Neuronal stem cell (in vitro differentiated cells): ENCODE measurements around the gene CAVIN2.

Experiments
- DNase-seq: peaks from one replicate; pipeline ENCODE4 v3.0.0-alpha.2; 2013; ENCODE audit warnings: low spot score
- H2AFZ ChIP-seq: one replicate; pipeline ENCODE4 v1.6.1; 2013; ENCODE audit warnings: mild to moderate bottlenecking, low read length, inconsistent platforms
- H2AK5ac ChIP-seq: 2 replicates; pipeline ENCODE4 v1.6.1; 2013; ENCODE audit warnings: low read depth, mild to moderate bottlenecking, inconsistent platforms, low read length, moderate library complexity, mixed read lengths
- H2BK120ac ChIP-seq: 2 replicates; pipeline ENCODE4 v1.6.1; 2013; ENCODE audit warnings: low read depth, mild to moderate bottlenecking, inconsistent platforms, low read length, moderate library complexity, mixed read lengths
- H2BK12ac ChIP-seq: one replicate; pipeline ENCODE4 v1.6.1; 2013; ENCODE audit warnings: low read length, inconsistent platforms
- H2BK15ac ChIP-seq: 2 replicates; pipeline ENCODE4 v1.6.1; 2013; ENCODE audit warnings: mild to moderate bottlenecking, low read length, inconsistent platforms, mixed read lengths
- H2BK5ac ChIP-seq: one replicate; pipeline ENCODE4 v1.6.1; 2013; ENCODE audit warnings: inconsistent platforms, mild to moderate bottlenecking, low read length, moderate library complexity
- H3K14ac ChIP-seq: one replicate; pipeline ENCODE4 v1.6.1; 2013; ENCODE audit warnings: low read length, inconsistent platforms
- H3K18ac ChIP-seq: 2 replicates; pipeline ENCODE4 v1.6.1; 2013; ENCODE audit warnings: low read length, inconsistent platforms
- H3K23ac ChIP-seq: 2 replicates; pipeline ENCODE4 v1.6.1; 2013; ENCODE audit warnings: low read depth, mild to moderate bottlenecking, mixed read lengths, low read length, inconsistent platforms; ENCODE audit not compliant: poor library complexity
- H3K27ac ChIP-seq: replicated peaks from 3 replicates; pipeline ENCODE4 v1.5.1; 2013; ENCODE audit warnings: low read length, inconsistent platforms
- H3K27me3 ChIP-seq, 3 experiments: 2 replicates each; pipeline ENCODE4 v1.6.1; 2013; ENCODE audit warnings: low read length in 3 of 3, mild to moderate bottlenecking in 2 of 3, inconsistent platforms in 1 of 3, low read depth in 1 of 3, mixed read lengths in 1 of 3, moderate library complexity in 1 of 3; ENCODE audit not compliant: control insufficient read depth in 3 of 3, insufficient read depth in 3 of 3
- H3K36me3 ChIP-seq, 2 donors: replicated peaks in 1 of 2; 2 replicates each; pipeline ENCODE4 v1.6.1; 2013; ENCODE audit warnings: low read length in 2 of 2; ENCODE audit not compliant: control insufficient read depth in 2 of 2, insufficient read depth in 2 of 2
- H3K4ac ChIP-seq: 2 replicates; pipeline ENCODE4 v1.6.1; 2013; ENCODE audit warnings: inconsistent platforms, mild to moderate bottlenecking, low read length, moderate library complexity
- H3K4me1 ChIP-seq, 2 donors: 1 replicate in 1 of 2; 2 replicates in 1 of 2; pipeline ENCODE4 v1.6.1; 2013; ENCODE audit warnings: low read length in 2 of 2, low read depth in 1 of 2; ENCODE audit not compliant: control insufficient read depth in 2 of 2, insufficient read depth in 1 of 2
- H3K4me2 ChIP-seq: one replicate; pipeline ENCODE4 v1.6.1; 2013; ENCODE audit warnings: mild to moderate bottlenecking, low read length, inconsistent platforms; ENCODE audit not compliant: insufficient read depth, poor library complexity, severe bottlenecking
- H3K4me3 ChIP-seq, 2 donors: 2 replicates each; pipeline ENCODE4 v1.5.1; 2013; ENCODE audit warnings: low read length in 2 of 2, mild to moderate bottlenecking in 2 of 2, inconsistent platforms in 1 of 2, moderate library complexity in 1 of 2
- H3K79me1 ChIP-seq: one replicate; pipeline ENCODE4 v1.6.1; 2013; ENCODE audit warnings: low read depth, mild to moderate bottlenecking, inconsistent platforms, low read length, moderate library complexity
- H3K9ac ChIP-seq: one replicate; pipeline ENCODE4 v1.6.1; 2013; ENCODE audit warnings: mild to moderate bottlenecking, low read depth, low read length, inconsistent platforms; ENCODE audit not compliant: poor library complexity
- H3K9me3 ChIP-seq, 2 donors: replicated peaks in 1 of 2; 2 replicates each; pipeline versions ENCODE3 to v1.6.1; 2013; ENCODE audit warnings: low read length in 2 of 2, mild to moderate bottlenecking in 2 of 2, inconsistent platforms in 1 of 2, low read depth in 1 of 2, mixed read lengths in 1 of 2, moderate library complexity in 1 of 2; ENCODE audit not compliant: control insufficient read depth in 2 of 2, insufficient read depth in 1 of 2
- H4K8ac ChIP-seq: one replicate; pipeline ENCODE4 v1.6.1; 2013; ENCODE audit warnings: low read depth, mild to moderate bottlenecking, inconsistent platforms, low read length, moderate library complexity
- H4K91ac ChIP-seq: one replicate; pipeline ENCODE4 v1.6.1; 2013; ENCODE audit warnings: low read length, low read depth, mild to moderate bottlenecking, inconsistent platforms; ENCODE audit not compliant: poor library complexity
- WGBS, 2 donors: extraction: QIAGEN DNeasy Blood & Tissue Kit; methylation state at CpG; one replicate each; pipeline ENCODE4 v1.1.7; 2013; ENCODE audit warnings: missing lambda C conversion rate in 2 of 2, mixed read lengths in 1 of 2; ENCODE audit not compliant: insufficient read length in 2 of 2, insufficient replicate concordance in 1 of 2; ENCODE audit errors: extremely low coverage in 2 of 2; 5-methylcytosine and 5-hydroxymethylcytosine counted together

Gene CAVIN2

DNA sequence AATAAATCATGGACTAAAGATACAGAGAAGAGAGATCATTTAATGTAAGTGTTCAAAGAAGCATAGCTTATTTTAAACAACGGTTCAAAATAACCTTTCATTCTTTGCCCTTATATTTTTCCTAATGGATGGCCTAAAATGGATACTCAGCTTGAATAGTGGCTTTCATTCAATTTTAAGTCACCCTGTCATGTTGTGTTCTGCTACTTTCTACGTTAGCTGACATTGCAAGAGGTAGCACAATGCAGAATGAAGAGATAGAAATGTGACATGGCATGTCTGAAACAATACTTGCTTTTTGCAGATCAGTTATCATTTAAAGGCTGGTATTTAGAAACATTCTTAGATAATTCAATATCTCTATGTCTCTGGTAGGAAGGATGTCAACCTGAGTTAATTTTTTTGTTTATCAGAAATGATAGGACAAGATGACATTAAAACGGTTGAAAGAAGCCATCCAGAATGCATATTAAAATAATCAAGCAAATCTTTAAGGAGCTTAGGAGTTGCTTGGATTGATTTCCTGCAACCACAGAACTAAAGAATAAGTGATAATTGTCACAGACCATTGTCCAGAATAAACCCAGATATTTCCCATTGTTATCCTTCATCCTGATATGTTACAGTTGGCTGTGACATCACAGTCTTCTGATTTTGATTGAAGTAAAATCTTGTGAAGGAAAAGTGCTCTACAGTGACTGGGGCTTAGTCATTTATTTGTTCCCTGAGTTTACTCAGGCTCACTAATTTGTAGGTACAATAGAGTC is 41.7 kb upstream of the CAVIN2 start:
- no CpG with 5 or more reads among the region's 3 CpGs for WGBS, 2 donors

DNA sequence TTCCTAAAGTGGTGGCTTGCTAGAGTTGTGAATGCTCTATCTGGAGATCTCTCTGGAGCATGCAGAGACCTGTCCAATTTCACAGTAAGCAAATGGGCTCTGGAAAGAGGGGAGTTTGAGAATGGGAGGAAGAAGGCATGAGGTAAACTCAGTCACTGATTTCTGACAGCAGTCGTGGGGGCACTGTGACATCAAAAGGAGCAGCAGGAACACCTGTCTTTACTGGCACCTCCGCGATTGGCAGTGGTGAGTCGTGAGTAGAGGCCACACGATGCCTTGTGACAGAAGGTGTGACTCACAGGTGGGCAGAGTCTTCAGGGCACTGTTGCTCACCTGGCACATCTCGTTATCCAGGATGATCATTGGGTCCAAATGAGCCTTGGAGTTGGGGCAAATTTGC is 38.8 kb upstream of the CAVIN2 start:
- Histone ChIP-seq H4K91ac (no peak overlapping the region), H3K9me3 (no peaks in the 10 kb centered on the region), H3K9ac (no peak overlapping the region), H4K8ac (no peak overlapping the region), H3K4me2 (no peak overlapping the region), H2BK15ac (no peak overlapping the region), H2BK5ac (no peak overlapping the region), H2AFZ (no peak overlapping the region), H2BK120ac (no peak overlapping the region), H3K36me3 (no peaks in the 10 kb centered on the region), H3K4me3 (no peak overlapping the region), H3K27me3 (no peaks in the 10 kb centered on the region), H3K18ac (no peak overlapping the region), H3K23ac (no peak overlapping the region), H2BK12ac (no peak overlapping the region), H3K27ac (no peak overlapping the region), H3K14ac (no peak overlapping the region), H2AK5ac (no peak overlapping the region), H3K4ac (no peak overlapping the region), H3K79me1 (no peaks in the 10 kb centered on the region), H3K4me1 (no peaks in the 10 kb centered on the region)
- DNase-seq: no peak
- no CpG with 5 or more reads among the region's 6 CpGs for WGBS, 2 donors

More for the DNA sequence above, 41.7 kb upstream of the CAVIN2 start:
- Histone ChIP-seq H3K4me2 (no peak overlapping the region), H3K9ac (no peak overlapping the region), H2BK120ac (no peak overlapping the region), H2AFZ (no peak overlapping the region), H3K14ac (no peak overlapping the region), H2BK5ac (no peak overlapping the region), H3K4ac (no peak overlapping the region), H3K36me3 (no peaks in the 10 kb centered on the region), H3K27me3 (no peaks in the 10 kb centered on the region), H2BK15ac (no peak overlapping the region), H3K27ac (no peak overlapping the region), H3K79me1 (no peaks in the 10 kb centered on the region), H2BK12ac (no peak overlapping the region), H3K9me3 (peaks cover 2 to 6% of the 10 kb centered on the region in 2 donors), H3K18ac (no peak overlapping the region), H4K8ac (no peak overlapping the region), H3K4me1 (no peaks in the 10 kb centered on the region), H4K91ac (no peak overlapping the region), H2AK5ac (no peak overlapping the region), H3K23ac (no peak overlapping the region), H3K4me3 (no peak overlapping the region)
- DNase-seq: no peak

- H3K4me3 ChIP-seq: no peak overlapping the region
- no peaks in the 10 kb centered on the region for H3K79me1 ChIP-seq
- no peak overlapping the region for H3K9ac ChIP-seq
- no peak overlapping the region for H2BK5ac ChIP-seq
- no peak overlapping the region for H2BK120ac ChIP-seq
- H3K4me2 ChIP-seq: no peak overlapping the region
- no peak overlapping the region for H4K91ac ChIP-seq
- no peaks in the 10 kb centered on the region for H3K36me3 ChIP-seq
- H3K27me3 ChIP-seq: no peaks in the 10 kb centered on the region
- H2AFZ ChIP-seq: no peak overlapping the region
- H2AK5ac ChIP-seq: no peak overlapping the region
- no peaks in the 10 kb centered on the region for H3K4me1 ChIP-seq
- no peak overlapping the region for H3K18ac ChIP-seq
- H3K9me3 ChIP-seq: no peaks in the 10 kb centered on the region
- H3K23ac ChIP-seq: no peak overlapping the region
- no peak for DNase-seq
- no peak overlapping the region for H2BK12ac ChIP-seq
- no peak overlapping the region for H3K14ac ChIP-seq
- H4K8ac ChIP-seq: no peak overlapping the region
- H3K4ac ChIP-seq: no peak overlapping the region
- no peak overlapping the region for H2BK15ac ChIP-seq
- no CpG with 5 or more reads among the region's 1 CpG for WGBS, 2 donors
- no peak overlapping the region for H3K27ac ChIP-seq
Observed at GRCh38 chr2:191885098-191885497, 38.2 kb upstream of the CAVIN2 start.

- no peaks in the 10 kb centered on the region for H3K36me3 ChIP-seq
- H2BK5ac ChIP-seq: no peak overlapping the region
- H3K4ac ChIP-seq: no peak overlapping the region
- H3K14ac ChIP-seq: no peak overlapping the region
- no peak overlapping the region for H3K4me2 ChIP-seq
- H3K79me1 ChIP-seq: no peaks in the 10 kb centered on the region
- H3K18ac ChIP-seq: no peak overlapping the region
- no peak overlapping the region for H4K91ac ChIP-seq
- H2BK120ac ChIP-seq: no peak overlapping the region
- WGBS, 2 donors: no CpG with 5 or more reads among the region's 34 CpGs
- no peaks in the 10 kb centered on the region for H3K4me1 ChIP-seq
- no peak overlapping the region for H4K8ac ChIP-seq
- no peak overlapping the region for H3K9ac ChIP-seq
- H2BK15ac ChIP-seq: no peak overlapping the region
- no peak for DNase-seq
- no peak overlapping the region for H3K27ac ChIP-seq
- H2AFZ ChIP-seq: no peak overlapping the region
- no peak overlapping the region for H3K23ac ChIP-seq
- H3K4me3 ChIP-seq: no peak overlapping the region
- H2BK12ac ChIP-seq: no peak overlapping the region
- H3K27me3 ChIP-seq: no peaks in the 10 kb centered on the region
- H2AK5ac ChIP-seq: no peak overlapping the region
- no peaks in the 10 kb centered on the region for H3K9me3 ChIP-seq
Observed at GRCh38 chr2:191881982-191882816, 35.3 kb upstream of the CAVIN2 start.
